Activated CD8-positive, alpha-beta T cell treated with anti-CD3 and anti-CD28 coated beads for 36 hours (primary cell): Measurements from ENCODE around the gene SLC45A3. TPM values are rescaled to one million over a fixed set of nuclear protein-coding genes. Genes with fewer than 3 reads are reported as not detected.

Experiments
- ATAC-seq: fragments of 200-7000 bp; cut with Tn5 transposase; one replicate; pipeline ENCODE4 v1.10.0; 2021; ENCODE audit warnings: mild to moderate bottlenecking, moderate library complexity
- CTCF ChIA-PET: fragments of 350-600 bp; sonication (Branson Sonifier 250); formaldehyde crosslinking; loops from one replicate; lab custom pipeline; 2021; ENCODE audit warnings: antibody characterized with exemption; lab: Charles Lee
- POLR2A ChIA-PET: fragments of 350-600 bp; sonication (Branson Sonifier 250); formaldehyde crosslinking; loops from one replicate; lab custom pipeline; 2021; ENCODE audit warnings: antibody characterized with exemption; lab: Charles Lee
- DNase-seq: peaks from one replicate; pipeline ENCODE4 v3.0.0-alpha.2; 2020
- H3K27ac Mint-ChIP-seq: one replicate; pipeline ENCODE4 v1.8.0; 2021; ENCODE audit warnings: mild to moderate bottlenecking, mixed read lengths
- H3K27me3 Mint-ChIP-seq: one replicate; pipeline ENCODE4 v1.8.0; 2021; ENCODE audit warnings: mixed read lengths
- H3K36me3 Mint-ChIP-seq: one replicate; pipeline ENCODE4 v1.8.0; 2021; ENCODE audit warnings: low read depth, mixed read lengths
- H3K4me1 Mint-ChIP-seq: one replicate; pipeline ENCODE4 v1.8.0; 2021; ENCODE audit warnings: low read depth, mixed read lengths
- H3K4me3 Mint-ChIP-seq: one replicate; pipeline ENCODE4 v1.8.0; 2021; ENCODE audit warnings: mild to moderate bottlenecking, moderate library complexity, mixed read lengths
- H3K9me3 Mint-ChIP-seq: one replicate; pipeline ENCODE4 v1.8.0; 2021; ENCODE audit warnings: mixed read lengths
- CTCF ChIP-seq: fragments of 200-600 bp; IDR thresholded peaks from one replicate; pipeline ENCODE4 v1.8.0; 2022; ENCODE audit warnings: antibody characterized with exemption, mild to moderate bottlenecking
- intact Hi-C: fragments of 100-400 bp; cut with micrococcal nuclease; formaldehyde crosslinking; loops from one replicate; pipeline ENCODE4 v1.10.0; 2022
- total RNA-seq, 2 experiments: library from RNA; stranded (reverse); gene quantifications; one replicate each; pipeline ENCODE4 v1.2.3, GENCODE V29; 2021

The SLC45A3 gene
- total RNA-seq, 2 experiments from 2014 or later, result 0.38 to 0.65 TPM

- Mint-ChIP-seq H3K27me3 (no peaks in the 10 kb centered on the region), H3K4me3 (peak overlapping the region; percentile 93), H3K4me1 (peaks cover 40% of the 10 kb centered on the region), H3K9me3 (no peaks in the 10 kb centered on the region), H3K27ac (peak overlapping the region; percentile 96), H3K36me3 (peaks cover 34% of the 10 kb centered on the region)
- ChIA-PET POLR2A (interaction anchor here (0.9 to 4.8 kb wide), 13 partner anchors 11 to 141 kb away, joined by 3 to 119 read pairs (median 5); no protein-coding TSS in a partner anchor), CTCF (interaction anchor here (1.0 to 11.8 kb wide), 13 partner anchors 11 to 346 kb away, joined by 3 to 306 read pairs (median 9); a partner anchor contains a TSS)
- TF ChIP-seq CTCF, result no peak
- intact Hi-C loops, result no loop called here
- DNase-seq (peak; percentile 94), ATAC-seq (peak; percentile 76)
Measured at GRCh38 chr1:205631010-205631767, 49.1 kb downstream of the SLC45A3 start.

GRCh38 chr1:205630651-205631009 is 49.7 kb downstream of the SLC45A3 start:
- DNase-seq (no peak), ATAC-seq (no peak)
- peak overlapping the region; percentile 96 for H3K27ac Mint-ChIP-seq
- intact Hi-C loops, result no loop called here
- ChIA-PET CTCF (interaction anchor here (1.0 to 11.8 kb wide), 5 partner anchors 25 to 142 kb away, joined by 3 to 306 read pairs (median 26); no protein-coding TSS in a partner anchor), POLR2A (interaction anchor here (0.9 to 4.8 kb wide), 9 partner anchors 10 to 141 kb away, joined by 3 to 119 read pairs (median 5); no protein-coding TSS in a partner anchor)
- TF ChIP-seq CTCF, result no peak
- H3K4me1 Mint-ChIP-seq, result peaks cover 46% of the 10 kb centered on the region
- H3K9me3 Mint-ChIP-seq, result no peaks in the 10 kb centered on the region
- peaks cover 39% of the 10 kb centered on the region for H3K36me3 Mint-ChIP-seq
- H3K4me3 Mint-ChIP-seq, result peak overlapping the region; percentile 93
- no peaks in the 10 kb centered on the region for H3K27me3 Mint-ChIP-seq

- intact Hi-C loops, result no loop called here
- Mint-ChIP-seq H3K27ac (peak overlapping the region; percentile 96), H3K4me1 (peaks cover 49% of the 10 kb centered on the region), H3K36me3 (peaks cover 39% of the 10 kb centered on the region), H3K27me3 (no peaks in the 10 kb centered on the region), H3K9me3 (no peaks in the 10 kb centered on the region), H3K4me3 (peak overlapping the region; percentile 93)
- no peak for ATAC-seq
- no peak for DNase-seq
- ChIA-PET CTCF (interaction anchor here (4.1 to 11.8 kb wide), 3 partner anchors 29 to 38 kb away, joined by 26 to 306 read pairs (median 55); no protein-coding TSS in a partner anchor), POLR2A (interaction anchor here (0.6 to 4.8 kb wide), 9 partner anchors 10 to 72 kb away, joined by 3 to 119 read pairs (median 5); no protein-coding TSS in a partner anchor)
- no peak for TF ChIP-seq CTCF
Measured at GRCh38 chr1:205630241-205630640, 50.1 kb downstream of the SLC45A3 start.

- Mint-ChIP-seq H3K27me3 (no peaks in the 10 kb centered on the region), H3K9me3 (no peaks in the 10 kb centered on the region), H3K36me3 (peaks cover 39% of the 10 kb centered on the region), H3K4me3 (peak overlapping the region; percentile 93), H3K27ac (peak overlapping the region; percentile 96), H3K4me1 (peaks cover 54% of the 10 kb centered on the region)
- CTCF ChIA-PET, result interaction anchor here (2.1 to 11.8 kb wide), 4 partner anchors 16 to 38 kb away, joined by 6 to 306 read pairs (median 40); no protein-coding TSS in a partner anchor
- no peak for TF ChIP-seq CTCF
- no peak for ATAC-seq
- intact Hi-C loops, result no loop called here
- DNase-seq, result peak; percentile 19
- POLR2A ChIA-PET, result interaction anchor here (0.6 to 4.8 kb wide), 6 partner anchors 9 to 73 kb away, joined by 3 to 119 read pairs (median 6); no protein-coding TSS in a partner anchor
Measured at GRCh38 chr1:205629751-205630150, 50.6 kb downstream of the SLC45A3 start.
